Stimulated activated CD8-positive, alpha-beta memory T cell treated with anti-CD3 and anti-CD28 coated beads, Interleukin-12 subunit alpha, Interleukin-12 subunit beta, amount 100 ng/mL, for 24 hours (primary cell): ENCODE data around the gene CDK5RAP2.

ENCODE experiments used
- DNase-seq: peaks from one replicate; pipeline ENCODE4 v3.0.0-alpha.2; 2020; ENCODE audit errors: extremely low read depth

CDK5RAP2 gene

GRCh38 chr9:120348951-120349429 lies 231.0 kb downstream of the CDK5RAP2 start:
- no peak for DNase-seq

- DNase-seq, result no peak
Observed at GRCh38 chr9:120345379-120345778, 234.6 kb downstream of the CDK5RAP2 start.

GRCh38 chr9:120344230-120344629 lies 235.7 kb downstream of the CDK5RAP2 start:
- DNase-seq, result no peak

- DNase-seq, result no peak
Observed at GRCh38 chr9:120343416-120343815, 236.6 kb downstream of the CDK5RAP2 start.
